Measurements from ENCODE around the gene FRK.
"Not testable (repeated sequence)": the region's sequence is repeated elsewhere in the genome, so short reads cannot be mapped to it uniquely, and the experiment has no call there.

The FRK gene

DNA sequence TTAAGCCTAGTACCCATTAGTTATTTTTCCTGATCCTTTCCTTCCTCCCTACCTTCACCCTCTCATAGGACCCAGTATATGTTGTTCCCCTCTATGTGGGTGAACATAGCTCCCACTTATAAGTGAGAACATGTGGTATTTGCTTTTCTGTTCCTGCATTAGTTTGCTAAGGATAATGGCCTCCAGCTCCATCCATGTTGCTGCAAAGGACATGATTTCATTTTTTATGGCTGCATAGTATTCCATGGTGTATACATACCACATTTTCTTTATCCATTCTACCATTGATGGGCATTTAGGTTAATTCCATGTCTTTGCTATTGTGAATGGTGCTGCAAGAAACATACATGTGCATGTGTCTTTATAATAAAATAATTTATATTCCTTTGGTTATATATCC, 115.9 kb downstream of the FRK start:
- not testable (repeated sequence) for DNase-seq (ENCODE audit: low spot score)

DNA sequence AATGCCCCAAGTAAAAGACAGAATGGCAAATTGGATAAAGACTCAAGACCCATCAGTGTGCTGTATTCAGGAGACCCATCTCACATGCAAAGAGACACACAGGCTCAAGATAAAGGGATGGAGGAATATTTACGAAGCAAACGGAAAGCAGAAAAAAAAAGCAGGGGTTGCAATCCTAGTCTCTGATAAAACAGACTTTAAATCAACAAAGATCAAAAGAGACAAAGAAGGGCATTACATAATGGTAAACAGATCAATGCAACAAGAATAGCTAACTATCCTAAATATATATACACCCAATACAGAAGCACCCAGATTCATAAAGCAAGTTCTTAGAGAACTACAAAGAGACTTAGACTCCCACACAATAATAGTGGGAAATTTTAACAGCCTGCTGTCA, 123.2 kb downstream of the FRK start:
- not testable (repeated sequence) for DNase-seq (ENCODE audit: low spot score)

DNA sequence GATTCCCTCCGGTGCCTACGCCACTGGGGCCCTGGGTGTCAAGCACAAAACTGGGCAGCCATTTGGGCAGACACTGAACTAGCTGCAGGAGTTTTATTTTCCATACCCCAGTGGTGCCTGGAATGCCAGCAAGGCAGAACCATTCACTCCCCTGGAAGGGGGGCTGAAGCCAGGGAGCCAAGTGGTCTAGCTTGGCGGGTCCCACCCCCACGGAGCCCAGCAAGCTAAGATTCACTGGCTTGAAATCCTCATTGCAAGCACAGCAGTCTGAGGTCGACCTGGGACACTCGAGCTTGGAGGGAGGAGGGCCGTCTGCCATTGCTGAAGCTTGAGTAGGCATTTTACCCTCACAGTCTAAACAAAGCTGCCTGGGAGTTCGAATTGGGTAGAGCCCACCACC, 125.3 kb downstream of the FRK start:
- no peak for DNase-seq (ENCODE audit: low spot score)

DNA sequence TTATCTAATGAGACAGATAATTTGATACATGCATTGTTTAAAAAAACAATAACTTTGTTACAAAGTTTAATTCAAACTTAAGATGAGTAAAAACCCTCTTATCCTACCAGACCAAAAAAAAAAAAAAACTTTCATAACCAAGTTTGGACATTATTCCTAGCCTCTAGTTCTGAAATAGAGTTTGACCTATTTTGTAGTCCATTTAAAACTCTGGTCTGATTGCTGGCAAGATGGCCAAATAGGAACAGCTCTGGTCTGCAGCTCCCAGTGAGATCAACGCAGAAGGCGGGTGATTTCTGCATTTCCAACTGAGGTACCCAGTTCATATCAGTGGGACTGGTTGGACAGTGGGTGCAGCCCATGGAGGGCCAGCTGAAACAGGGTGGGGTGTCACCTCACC, 125.9 kb downstream of the FRK start:
- no peak for DNase-seq (ENCODE audit: low spot score)

DNA sequence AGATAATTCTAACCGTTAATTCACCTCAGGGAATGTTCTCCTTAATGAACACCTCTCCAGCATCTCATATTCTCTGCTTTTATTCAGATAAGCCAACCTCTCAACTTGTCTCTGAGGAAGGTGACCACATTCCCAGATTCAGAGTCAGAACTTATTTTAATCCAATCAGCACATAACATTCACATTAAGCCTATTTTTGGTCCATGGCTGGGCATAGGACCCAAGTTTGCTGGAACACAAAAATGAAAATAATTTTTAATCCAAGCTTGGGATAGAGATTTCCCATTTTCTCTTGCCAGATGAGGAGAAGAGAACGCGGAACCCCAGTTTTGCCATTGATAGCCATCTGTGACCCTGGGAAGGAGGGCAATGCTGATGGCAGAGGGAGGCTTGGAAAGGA, 126.5 kb downstream of the FRK start:
- no peak for DNase-seq (ENCODE audit: low spot score)

DNA sequence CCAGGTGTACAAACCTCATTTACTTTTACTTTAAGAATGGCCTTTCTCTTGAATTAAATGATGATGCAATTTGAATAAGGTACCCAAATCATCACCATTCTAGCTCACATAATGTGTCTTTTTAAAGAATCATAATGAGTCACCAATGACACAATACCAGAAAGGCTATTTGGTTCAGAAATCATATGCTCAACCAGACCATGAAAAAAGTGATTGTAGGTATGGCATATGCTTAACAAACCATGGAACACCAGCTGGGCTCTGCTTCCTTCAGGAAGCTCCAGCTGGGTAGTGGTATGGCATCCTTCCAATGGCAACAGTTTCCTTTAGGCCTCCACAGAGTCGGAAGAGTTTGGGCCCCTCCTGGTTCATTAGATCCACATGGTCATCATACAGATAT, 128.2 kb downstream of the FRK start:
- DNase-seq (ENCODE audit: low spot score): no peak

DNA sequence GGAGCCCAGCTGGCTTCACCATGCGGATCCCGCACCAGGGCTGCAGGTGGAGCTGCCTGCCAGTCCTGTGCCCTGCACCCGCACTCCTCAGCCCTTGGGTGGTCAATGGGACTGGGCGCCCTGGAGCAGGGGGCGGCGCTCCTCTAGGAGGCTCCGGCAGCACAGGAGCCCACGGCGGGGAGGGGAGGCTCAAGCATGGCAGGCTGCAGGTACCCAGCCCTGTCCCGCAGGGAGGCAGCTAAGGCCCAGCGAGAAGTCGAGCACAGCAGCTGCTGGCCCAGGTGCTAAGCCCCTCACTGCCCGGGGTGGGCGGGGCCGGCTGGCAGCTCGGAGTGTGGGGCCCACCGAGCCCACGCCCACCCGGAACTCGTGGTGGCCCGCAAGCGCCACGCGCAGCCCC, 132.7 kb downstream of the FRK start:
- DNase-seq (ENCODE audit: low spot score): not testable (repeated sequence)

DNA sequence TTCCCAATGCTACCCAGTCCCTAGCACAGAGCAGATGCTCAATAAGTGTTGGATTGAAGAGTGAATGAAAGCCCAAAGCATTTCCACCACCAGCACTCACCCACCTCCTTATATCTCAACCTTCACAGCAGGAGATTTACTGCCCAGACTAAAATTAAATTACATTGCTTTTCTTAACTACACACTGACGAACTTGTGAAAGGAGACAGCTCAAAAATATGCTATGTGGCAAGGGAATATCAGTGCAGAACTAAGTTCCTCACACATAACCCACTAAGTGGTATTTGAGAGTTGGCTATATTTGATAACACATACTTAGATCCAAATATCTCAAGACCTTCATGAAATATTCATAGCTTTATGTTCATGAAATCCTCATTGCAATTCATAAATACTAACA, 137.7 kb downstream of the FRK start:
- DNase-seq (ENCODE audit: low spot score): no peak

DNA sequence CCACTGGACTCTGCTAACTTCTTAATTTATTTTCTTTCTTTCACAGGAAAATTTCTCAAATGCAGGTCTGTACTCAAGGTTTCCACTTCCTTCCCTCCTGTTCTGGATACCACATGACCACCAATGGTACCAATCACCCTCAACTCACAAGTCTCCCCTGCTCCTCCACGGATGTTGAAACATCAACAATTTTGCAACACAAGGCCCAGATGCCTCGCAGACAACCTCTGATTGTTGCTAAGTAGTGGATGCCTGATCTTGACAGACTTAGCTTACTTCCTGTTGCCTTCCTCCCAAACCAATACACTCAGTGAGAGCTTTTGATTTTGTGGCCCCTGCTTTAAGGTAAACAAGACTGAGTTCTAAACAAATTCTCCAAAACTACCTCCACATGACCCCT, 146.6 kb downstream of the FRK start:
- no peak for DNase-seq (ENCODE audit: low spot score)

DNA sequence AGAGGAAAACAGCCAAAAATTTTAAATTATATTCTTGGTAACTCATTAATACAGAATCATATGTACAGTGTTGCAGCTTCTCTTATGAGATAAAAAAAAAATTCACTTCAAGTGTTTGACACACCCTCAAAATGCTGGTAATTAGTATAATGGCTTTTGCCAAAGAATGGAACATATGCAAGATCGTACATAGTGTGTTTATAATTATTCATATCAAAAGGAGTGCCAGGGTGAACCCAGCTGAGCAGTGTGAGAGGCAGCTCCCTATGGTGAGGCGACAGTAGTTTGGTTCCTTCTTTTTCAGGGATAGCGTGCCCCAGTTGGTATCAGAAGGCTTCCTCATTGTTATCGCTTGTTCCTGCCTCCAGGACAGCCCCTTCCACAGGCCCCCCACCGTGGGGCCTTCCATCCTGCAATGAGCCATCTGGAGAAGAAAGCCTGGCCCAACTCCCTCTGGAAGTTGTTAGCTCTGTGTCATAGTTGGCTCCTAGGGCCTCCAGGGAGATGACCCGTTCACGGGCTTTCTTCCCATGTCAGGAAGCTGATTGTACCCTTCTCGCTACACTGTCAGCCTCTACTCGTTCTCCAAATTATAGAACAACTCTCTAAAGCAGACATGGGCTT, 150.7 kb downstream of the FRK start:
- no peak for DNase-seq (ENCODE audit: low spot score)

DNA sequence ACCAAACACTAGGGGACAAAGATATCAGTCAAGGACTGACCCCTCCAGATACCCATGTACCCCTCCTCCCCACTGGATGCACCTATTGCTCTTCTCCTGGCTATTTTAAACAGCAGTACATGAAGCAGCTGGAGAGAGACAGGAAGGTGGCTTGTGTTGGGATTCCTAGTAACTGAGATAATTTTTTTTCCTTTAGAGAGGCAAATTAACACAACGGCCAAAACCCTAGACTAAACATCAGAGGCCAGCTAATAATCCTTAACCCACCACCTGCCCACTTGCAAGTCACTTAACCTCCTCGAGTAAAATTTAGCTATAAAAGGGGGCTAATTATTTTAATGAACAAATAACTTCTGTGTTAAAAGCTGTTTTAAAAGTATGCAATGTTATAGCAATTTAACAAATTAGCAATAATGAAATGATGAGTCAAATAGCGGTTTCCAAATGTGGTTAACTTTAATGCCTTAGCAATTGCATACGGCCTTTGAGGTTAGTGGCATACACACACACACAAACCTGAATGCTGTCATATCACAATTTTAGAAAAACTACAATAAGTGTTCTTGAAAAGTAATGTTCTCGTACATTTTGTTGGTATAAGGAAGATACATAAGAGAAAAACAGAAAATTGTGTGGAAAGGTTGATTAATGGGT, 151.7 kb downstream of the FRK start:
- no peak for DNase-seq (ENCODE audit: low spot score)

DNA sequence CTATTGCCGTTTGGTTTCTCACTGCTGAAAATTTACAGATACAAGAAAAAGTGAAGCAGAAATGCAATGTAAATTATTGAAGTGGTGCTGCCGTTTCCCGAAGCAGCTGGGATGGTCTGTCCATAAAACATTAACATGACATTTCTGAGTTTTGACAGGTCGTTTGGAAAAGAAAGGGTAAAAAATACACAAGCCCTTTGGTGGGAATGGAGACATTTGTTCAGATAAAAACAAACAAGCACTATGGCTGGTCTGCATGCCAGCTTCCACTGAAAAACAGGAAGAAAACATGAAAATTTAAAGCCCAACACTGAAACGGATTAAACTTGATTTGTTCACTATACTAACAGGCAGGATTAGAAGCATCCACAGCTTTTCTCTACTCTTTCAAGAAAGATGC, 155.2 kb downstream of the FRK start:
- DNase-seq (ENCODE audit: low spot score): no peak

DNA sequence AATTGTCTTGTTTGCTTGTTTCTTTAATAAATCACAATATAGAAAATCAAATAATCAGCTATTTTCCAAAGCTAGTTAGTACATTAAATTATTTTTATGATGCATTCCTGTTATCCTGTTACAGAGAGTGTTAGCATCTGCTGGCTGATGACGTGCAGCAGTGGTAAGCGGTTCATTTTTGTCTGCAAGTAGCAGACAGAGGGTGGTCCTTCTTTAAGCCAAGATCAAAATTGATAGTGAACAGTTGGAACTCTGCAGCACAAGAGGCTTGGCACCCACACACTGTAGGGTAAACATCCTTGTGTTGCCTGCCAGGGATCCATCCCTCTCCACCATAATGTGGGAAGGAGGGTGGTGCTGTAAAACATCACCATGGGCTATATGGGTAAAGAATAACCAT, 158.3 kb downstream of the FRK start:
- no peak for DNase-seq (ENCODE audit: low spot score)

DNA sequence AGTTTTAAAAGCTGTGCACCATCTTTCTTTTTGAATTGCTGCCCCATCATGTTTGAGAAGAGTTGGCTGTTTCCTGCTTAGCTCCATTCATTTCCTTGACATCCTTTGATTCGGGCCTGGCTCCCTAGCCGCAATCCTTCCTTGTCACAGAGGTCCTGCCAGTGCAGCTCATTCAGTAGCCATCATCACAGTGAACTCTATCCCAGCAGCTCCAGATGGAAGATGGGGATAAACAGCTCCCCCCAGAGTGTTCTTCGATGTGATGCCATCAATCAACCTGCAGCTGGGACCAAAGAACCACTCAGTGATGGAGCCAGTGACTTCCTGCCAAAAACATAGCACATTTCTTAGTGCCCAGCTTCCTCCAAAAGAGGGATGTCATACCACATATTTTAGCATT, 158.8 kb downstream of the FRK start:
- peak; percentile 62 for DNase-seq (ENCODE audit: low spot score)

DNA sequence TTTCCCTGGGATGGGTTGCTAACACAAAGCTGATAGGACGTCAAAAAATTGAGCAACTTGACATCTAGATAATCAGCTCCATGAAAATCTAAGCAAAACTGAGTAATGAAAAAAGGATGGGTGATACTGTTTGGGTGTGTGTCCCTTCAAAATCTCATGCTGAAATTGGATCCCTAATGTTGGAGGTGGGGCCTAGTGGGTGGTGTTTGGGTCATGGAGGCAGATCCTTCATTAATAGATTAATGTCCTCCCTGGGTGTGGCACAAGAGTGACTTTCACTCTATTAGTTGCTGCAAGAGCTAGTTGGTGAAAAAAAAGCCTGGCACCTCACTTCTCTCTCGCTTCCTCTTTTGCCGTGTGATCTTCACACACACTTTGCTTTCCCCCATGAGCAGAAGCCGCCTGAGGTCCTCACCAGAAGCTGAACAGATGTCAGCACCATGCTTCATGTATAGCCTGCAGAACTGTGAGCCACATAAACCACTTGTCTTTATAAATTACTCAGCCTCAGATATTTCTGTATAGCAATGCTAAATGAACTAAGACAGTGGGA, 160.9 kb downstream of the FRK start:
- DNase-seq (ENCODE audit: low spot score): no peak

DNA sequence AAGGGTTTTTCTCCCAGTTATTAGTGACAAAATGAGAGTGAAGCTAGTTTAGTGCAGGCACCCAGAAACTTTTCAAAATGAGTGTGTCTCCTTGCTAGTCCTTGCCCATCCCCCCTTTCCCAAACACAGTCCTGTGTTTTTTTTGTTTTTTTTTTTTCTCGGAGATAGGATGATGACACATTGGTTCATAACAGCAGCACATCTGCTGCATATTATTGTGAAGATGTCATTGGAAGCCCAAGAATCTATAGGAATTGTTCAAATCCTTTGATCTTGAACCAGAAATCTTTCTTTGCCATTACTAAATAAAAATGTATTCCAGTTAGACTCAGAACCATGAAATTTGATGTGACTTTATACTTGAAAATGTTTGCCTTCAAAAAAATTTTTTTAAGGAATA, 162.4 kb downstream of the FRK start:
- DNase-seq (ENCODE audit: low spot score): no peak

DNA sequence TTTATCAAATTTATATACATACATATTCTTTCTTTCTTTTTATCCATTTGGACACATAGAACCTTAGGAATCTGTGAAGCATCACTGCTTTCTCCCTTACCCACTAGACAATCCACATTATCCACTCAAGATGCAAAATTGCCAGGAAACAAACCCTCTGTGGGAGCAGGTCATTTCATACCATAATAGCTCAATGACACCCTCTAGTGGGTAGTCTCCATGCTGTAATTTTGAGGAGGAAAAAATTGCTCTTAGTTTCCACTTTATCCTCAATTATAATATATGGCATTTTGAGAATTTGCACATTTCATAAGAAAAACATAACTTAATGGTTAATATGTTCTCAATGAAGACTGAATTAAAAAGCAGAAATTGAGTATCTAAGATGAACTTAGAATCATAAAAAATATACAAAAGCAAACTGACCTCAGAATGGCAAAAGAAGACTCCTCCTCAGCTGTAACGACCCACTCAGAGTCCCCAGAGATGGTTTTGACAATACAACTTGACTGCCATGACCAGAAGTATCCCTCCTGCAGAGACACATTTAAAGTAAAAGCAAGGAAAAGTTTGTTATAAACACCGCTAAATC, 164.1 kb downstream of the FRK start:
- peak; percentile 78 for DNase-seq (ENCODE audit: low spot score)

DNA sequence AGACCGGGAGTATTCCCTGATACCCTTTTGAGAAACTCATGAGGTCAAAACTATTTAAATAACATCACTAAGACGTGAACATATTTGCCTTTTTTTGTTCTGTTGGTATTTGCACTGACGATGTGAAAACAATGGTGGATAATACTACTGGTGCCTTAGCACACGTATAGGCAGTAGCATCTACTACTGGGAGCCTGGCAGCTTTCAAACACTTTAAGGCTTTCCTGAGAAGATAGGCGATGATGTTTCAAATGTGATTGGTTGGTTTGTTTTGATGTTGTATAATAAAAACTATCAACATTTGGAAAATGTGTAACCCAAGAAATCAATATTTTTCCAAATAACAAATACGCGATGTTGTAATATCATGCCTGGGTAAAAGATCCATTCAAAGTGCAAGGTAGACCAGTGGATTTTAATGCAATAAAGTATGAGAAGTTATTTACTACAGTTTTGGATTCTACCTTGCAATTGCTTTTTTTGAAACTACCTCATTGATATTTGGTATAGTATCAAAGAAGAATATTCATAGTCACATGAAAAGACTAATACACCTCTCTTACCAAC, 166.2 kb downstream of the FRK start:
- no peak for DNase-seq (ENCODE audit: low spot score)

DNA sequence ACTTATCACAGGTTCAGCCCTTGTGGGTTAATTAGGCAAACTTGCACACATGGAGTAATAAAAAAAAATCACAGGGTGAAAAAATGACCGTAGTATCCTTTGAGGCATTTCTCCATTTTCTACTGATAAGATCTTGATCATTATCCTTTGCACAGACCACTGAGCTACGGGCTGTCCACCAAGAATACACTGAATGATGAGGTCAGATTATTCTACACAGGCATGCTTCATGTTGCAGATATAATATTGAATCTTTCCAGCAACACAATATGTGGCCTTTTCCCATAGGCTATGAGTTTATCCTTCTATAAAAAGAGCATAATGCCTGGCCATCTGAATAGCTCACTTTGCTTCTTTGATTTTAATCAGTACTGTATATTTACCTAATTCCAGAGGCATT, 168.9 kb downstream of the FRK start:
- DNase-seq (ENCODE audit: low spot score): no peak

DNA sequence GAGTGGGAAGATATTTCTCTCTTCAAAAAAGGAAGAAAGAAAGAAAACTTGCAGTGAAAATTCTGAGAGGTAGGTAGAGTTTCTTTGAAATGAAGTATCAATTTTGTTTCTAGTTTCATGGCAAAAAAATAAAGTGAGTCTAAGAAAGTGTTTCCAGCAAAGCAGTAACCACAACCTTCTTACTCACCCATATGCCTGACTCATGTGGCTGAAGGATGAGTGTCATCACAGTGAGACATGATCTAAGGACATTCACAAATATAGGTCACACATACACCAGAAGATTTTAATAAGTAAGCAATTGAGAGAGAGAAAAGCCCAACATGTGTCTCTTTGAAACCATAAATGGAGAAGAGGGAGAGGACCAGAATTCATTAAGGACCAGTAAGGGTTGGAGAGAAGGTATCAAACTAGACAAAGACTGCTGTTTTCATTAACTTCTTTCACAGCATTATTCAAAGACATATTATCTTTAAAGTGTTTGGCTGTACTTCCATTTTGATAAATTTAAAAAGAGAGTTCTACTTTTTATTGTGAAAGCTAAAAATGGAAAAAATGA, 169.5 kb downstream of the FRK start:
- DNase-seq (ENCODE audit: low spot score): no peak

DNA sequence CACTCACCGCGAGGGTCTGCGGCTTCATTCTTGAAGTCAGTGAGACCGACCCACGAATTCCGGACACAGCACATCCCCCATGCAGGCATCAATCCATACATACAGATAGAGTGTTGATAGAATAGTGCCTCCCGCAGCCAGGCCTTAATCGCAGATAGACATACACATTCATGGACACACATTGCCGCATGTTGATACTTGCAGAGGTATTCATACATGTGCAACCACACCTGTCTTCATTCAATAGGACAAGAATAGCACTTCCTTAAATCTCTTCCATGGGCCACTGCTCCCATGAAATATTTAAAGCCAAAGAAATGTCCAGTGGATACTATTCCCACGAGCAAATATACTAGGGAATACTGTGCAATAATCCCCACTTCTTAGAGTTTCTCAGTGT, 170.5 kb downstream of the FRK start:
- no peak for DNase-seq (ENCODE audit: low spot score)

DNA sequence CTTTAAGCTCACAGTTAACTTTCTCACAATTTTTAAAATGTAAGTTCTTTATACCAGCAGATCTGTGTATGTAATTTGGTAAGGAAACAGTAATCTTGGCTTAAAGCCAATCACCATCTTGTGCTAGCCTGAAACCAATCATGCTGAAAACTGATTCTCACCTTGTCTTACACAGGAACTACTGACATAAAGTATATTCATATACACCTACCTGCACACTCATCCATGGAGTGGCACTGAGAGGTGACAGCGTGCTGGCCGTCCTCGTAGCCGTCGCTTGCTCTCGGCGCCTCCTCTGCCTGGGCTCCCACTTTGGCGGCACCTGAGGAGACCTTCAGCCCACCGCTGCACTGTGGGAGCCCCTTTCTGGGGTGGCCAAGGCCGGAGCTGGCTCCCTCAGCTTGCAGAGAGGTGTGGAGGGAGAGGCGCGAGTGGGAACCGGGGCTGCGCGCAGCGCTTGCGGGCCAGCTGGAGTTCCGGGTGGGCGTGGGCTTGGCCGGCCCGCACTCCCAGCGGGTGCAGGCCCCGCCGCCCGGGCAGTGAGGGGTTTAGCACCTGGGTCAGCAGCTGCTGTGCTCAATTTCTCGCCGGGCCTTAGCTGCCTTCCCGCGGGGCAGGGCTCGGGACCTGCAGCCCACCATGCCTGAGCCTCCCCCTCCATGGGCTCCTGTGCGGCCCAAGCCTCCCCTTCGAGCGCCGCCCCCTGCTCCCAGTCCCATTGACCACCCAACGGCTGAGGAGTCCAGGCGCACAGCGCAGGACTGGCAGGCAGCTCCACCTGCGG, 171.8 kb downstream of the FRK start:
- DNase-seq (ENCODE audit: low spot score): not testable (repeated sequence)

Data from pons (tissue), 1 donor.